Measurements from ENCODE around the gene LSM3. TPM values are rescaled to one million over a fixed set of nuclear protein-coding genes. Genes with fewer than 3 reads are reported as not detected.

The LSM3 gene
- total and polyA plus RNA-seq, 2 of the 4 experiments (the other 2 are of a cell fraction): 3.4 to 11.5 TPM

DNA sequence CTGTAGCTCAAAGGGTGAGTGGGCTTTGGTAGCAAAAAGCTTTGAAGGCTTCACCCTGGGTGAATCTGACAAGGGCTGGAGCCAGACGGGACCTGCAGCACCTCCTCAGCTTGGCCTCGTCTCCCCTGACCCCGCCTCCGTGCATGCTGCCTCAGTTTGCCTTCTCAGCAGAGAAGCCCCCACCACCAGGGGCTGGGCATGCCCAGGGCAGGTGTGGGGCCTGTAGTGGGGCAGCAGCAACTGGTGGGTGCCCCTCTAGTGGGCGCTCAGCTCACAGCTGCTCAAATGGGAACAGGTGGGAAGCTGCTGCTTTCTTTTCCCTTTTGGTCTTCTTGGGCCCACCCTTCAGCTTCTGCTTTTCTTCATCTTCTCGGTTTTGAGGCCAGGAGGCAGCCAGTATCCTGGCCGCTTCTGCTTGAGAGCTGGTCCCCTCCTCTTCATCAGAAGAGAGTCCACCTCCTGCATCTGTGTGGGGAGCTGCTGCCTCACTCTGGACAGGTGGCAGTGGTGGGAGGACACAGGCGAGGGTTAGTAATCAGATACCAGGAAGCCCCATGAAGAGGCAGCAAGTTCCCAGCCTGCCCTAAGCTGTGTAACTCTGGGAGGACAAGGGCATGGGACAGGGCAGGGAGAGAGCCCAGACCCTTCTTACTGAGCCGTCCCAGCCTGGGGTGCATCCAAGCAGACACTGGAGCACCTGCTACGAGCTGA, 32.8 kb upstream of the LSM3 start (continued):
- TF ChIP-seq BHLHE40 (IDR thresholded peaks at IDR 0.05; ENCODE audit: low read depth, low read length) (no peak), NFE2L2 (IDR thresholded peaks at IDR 0.05; ENCODE audit: low read depth, low read length) (no peak)

DNA sequence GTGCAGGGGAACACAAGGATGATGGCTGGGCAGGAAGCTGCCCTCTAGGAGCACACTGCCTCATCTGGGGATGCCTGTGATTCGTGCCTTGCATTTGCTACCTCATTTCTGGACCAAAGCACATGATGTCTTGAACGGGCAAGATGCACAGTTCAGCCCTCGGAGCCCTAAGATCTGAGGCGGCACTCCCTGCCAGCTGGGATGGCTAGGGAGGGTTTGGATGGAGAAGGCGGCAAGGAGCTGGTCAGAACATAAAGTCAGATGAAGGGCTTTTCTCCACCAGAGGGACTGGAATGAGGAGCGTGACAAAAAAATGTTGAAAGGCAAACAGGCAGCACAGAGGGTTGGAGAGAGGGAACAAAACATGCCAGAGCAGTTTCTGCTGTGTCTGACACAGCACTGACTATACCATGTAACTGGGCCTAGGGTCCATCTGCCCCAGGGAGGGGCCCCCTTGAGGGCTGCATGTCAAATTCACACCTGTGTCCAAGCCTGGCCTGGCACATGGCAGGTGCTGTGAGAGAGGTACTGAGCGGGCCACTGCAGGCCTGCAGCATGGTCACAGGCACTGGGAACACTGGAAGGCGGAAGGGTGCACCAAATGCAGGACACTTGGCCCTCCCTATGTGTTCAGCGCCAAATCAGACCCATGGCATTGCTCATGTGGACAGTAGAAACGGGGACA, 32.1 kb upstream of the LSM3 start:
- peak overlapping the region; percentile 11; the same call in 1 of the 2 replicates for H3K4ac ChIP-seq (ENCODE audit: low read depth, low read length)
- ChIA-PET CTCF (interaction anchor here (0.5 to 2.3 kb wide), 2 partner anchors 21 to 49 kb away, joined by 3 to 11 read pairs; partner anchors contain the start of genes CHCHD4 and TMEM43), POLR2A (ENCODE audit: unreplicated experiment) (no interaction called here)
- no peaks in the 10 kb centered on the region for H3K27me3 ChIP-seq (ENCODE audit: control insufficient read depth, insufficient read depth, low read length)
- in situ Hi-C loops (cut with MboI; ENCODE audit: low sequenced_read_pairs): loop anchor here (25.0 kb wide), 1 partner anchor 109 kb away; no protein-coding TSS in a partner anchor
- H2BK20ac ChIP-seq (ENCODE audit: low read depth, low read length): peak overlapping the region; percentile 30; the same call in 1 of the 2 replicates
- peak overlapping the region; percentile 95; the same call in 1 of the 2 replicates for H3K27ac ChIP-seq (ENCODE audit: insufficient read depth, low read length)
- H3K14ac ChIP-seq (replicated peaks; ENCODE audit: low read depth, low read length): peak overlapping the region; percentile 10; the same call in 1 of the 2 replicates
- no peak overlapping the region for H3K4me3 ChIP-seq (ENCODE audit: insufficient read depth, low read depth, low read length)
- intact Hi-C loops (cut with micrococcal nuclease): no loop called here
- H3K4me2 ChIP-seq (ENCODE audit: low read depth, low read length): no peak overlapping the region
- H3K9me1 ChIP-seq (ENCODE audit: insufficient read depth, low read length): peaks cover 20% of the 10 kb centered on the region; the same call in 1 of the 2 replicates
- H3K9me3 ChIP-seq (ENCODE audit: control insufficient read depth, insufficient read depth, low read length): no peaks in the 10 kb centered on the region
- TF ChIP-seq, protein P1, sequence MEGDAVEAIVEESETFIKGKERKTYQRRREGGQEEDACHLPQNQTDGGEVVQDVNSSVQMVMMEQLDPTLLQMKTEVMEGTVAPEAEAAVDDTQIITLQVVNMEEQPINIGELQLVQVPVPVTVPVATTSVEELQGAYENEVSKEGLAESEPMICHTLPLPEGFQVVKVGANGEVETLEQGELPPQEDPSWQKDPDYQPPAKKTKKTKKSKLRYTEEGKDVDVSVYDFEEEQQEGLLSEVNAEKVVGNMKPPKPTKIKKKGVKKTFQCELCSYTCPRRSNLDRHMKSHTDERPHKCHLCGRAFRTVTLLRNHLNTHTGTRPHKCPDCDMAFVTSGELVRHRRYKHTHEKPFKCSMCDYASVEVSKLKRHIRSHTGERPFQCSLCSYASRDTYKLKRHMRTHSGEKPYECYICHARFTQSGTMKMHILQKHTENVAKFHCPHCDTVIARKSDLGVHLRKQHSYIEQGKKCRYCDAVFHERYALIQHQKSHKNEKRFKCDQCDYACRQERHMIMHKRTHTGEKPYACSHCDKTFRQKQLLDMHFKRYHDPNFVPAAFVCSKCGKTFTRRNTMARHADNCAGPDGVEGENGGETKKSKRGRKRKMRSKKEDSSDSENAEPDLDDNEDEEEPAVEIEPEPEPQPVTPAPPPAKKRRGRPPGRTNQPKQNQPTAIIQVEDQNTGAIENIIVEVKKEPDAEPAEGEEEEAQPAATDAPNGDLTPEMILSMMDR (conservative IDR thresholded peaks at IDR 0.05; ENCODE audit: low read depth, low read length): no peak
- TF ChIP-seq RCOR1 (IDR thresholded peaks at IDR 0.05; ENCODE audit: insufficient replicate concordance, low read length) (no peak), MAZ (IDR thresholded peaks at IDR 0.05; ENCODE audit: borderline replicate concordance, low read depth, low read length) (no peak), MXI1 (IDR thresholded peaks at IDR 0.05; ENCODE audit: borderline replicate concordance, low read depth, low read length) (no peak), BHLHE40 (IDR thresholded peaks at IDR 0.05; ENCODE audit: low read depth, low read length) (no peak)
- TF ChIP-seq, protein P2, sequence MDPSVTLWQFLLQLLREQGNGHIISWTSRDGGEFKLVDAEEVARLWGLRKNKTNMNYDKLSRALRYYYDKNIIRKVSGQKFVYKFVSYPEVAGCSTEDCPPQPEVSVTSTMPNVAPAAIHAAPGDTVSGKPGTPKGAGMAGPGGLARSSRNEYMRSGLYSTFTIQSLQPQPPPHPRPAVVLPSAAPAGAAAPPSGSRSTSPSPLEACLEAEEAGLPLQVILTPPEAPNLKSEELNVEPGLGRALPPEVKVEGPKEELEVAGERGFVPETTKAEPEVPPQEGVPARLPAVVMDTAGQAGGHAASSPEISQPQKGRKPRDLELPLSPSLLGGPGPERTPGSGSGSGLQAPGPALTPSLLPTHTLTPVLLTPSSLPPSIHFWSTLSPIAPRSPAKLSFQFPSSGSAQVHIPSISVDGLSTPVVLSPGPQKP (IDR thresholded peaks at IDR 0.05; ENCODE audit: borderline replicate concordance, low read depth, low read length): no peak
- peak overlapping the region; percentile 85 for H2AK5ac ChIP-seq (ENCODE audit: low read depth, low read length)
- no peak overlapping the region for H3K9ac ChIP-seq (ENCODE audit: low read depth, low read length)
- BruUV-seq (replicated peaks): no TSS peak
- no peak overlapping the region for H2AFZ ChIP-seq (replicated peaks; ENCODE audit: low read length, poor library complexity)
- no peak overlapping the region; the same call in 1 of the 2 replicates for H4K5ac ChIP-seq (ENCODE audit: low read depth, low read length)
- H4K20me1 ChIP-seq (ENCODE audit: insufficient read depth, low read length): peaks cover 7% of the 10 kb centered on the region
- DNase-seq (no peak), ATAC-seq (ENCODE audit: low read depth) (no peak)
- H2BK15ac ChIP-seq (ENCODE audit: low read depth, low read length): no peak overlapping the region
- H2BK120ac ChIP-seq (ENCODE audit: low read depth, low read length): peak overlapping the region; percentile 25; the same call in 1 of the 2 replicates
- H3K4me1 ChIP-seq (ENCODE audit: control insufficient read depth, insufficient read depth, low read length): peaks cover 22% of the 10 kb centered on the region
- dilution Hi-C loops (cut with HindIII; ENCODE audit: low sequenced_read_pairs, unreplicated experiment): no loop called here
- H2AK9ac ChIP-seq (replicated peaks; ENCODE audit: low read depth, low read length, poor library complexity): peak overlapping the region; percentile 37
- no peak overlapping the region for H3K18ac ChIP-seq (ENCODE audit: low read depth, low read length)
- peaks cover 0 to 11% of the 10 kb centered on the region in 2 experiments; a peak in 2 of 4 replicates for H3K79me1 ChIP-seq (ENCODE audit: low read depth in 1 of 2, low read length in 2 of 2)
- H4K91ac ChIP-seq (ENCODE audit: insufficient read depth, low read depth, low read length): peak overlapping the region; percentile 59
- no peak overlapping the region for H3K56ac ChIP-seq (ENCODE audit: extremely low read depth, insufficient read depth, low read length)
- WGBS, 2 experiments (ENCODE audit: extremely low coverage in 2 of 2, insufficient read length in 1 of 2): 90% methylated on average over 3 of the region's 10 CpGs; no CpG with 5 or more reads in 1 of the 2 experiments
- H2BK5ac ChIP-seq (ENCODE audit: low read depth, low read length, poor library complexity, severe bottlenecking): peak overlapping the region; percentile 82
- H3K23ac ChIP-seq (ENCODE audit: low read depth, low read length): peak overlapping the region; percentile 11; the same call in 1 of the 2 replicates
- H3K36me3 ChIP-seq (ENCODE audit: control insufficient read depth, insufficient read depth, low read length): peaks cover 52% of the 10 kb centered on the region
- H4K8ac ChIP-seq (ENCODE audit: low read depth in 2 of 2, low read length in 2 of 2): no peak overlapping the region
